GM10248 (cell line): ENCODE measurements around the gene FAM53B.

Experiments
- CTCF ChIA-PET: fragments of 300-600 bp; sonication (Branson Sonifier 250); formaldehyde crosslinking; extraction: SDS; loops from one replicate; lab custom pipeline; 2021; ENCODE audit warnings: antibody characterized with exemption; lab: Yijun Ruan, JAX
- POLR2A ChIA-PET: fragments of 350-650 bp; sonication (Branson Sonifier 250); formaldehyde crosslinking; extraction: SDS; loops from one replicate; lab custom pipeline; 2020; ENCODE audit warnings: antibody characterized with exemption; lab: Yijun Ruan, JAX
- DNase-seq: peaks from one replicate; pipeline ENCODE4 v3.0.0; 2012; ENCODE audit errors: extremely low spot score
- TF ChIP-seq, protein P1 (sequence below): IDR thresholded peaks from 2 replicates; pipeline ENCODE4 v1.5.1; 2012; ENCODE audit warnings: mild to moderate bottlenecking, low read depth; ENCODE audit errors: extremely low read depth, missing control alignments, control extremely low read depth

Gene FAM53B

DNA sequence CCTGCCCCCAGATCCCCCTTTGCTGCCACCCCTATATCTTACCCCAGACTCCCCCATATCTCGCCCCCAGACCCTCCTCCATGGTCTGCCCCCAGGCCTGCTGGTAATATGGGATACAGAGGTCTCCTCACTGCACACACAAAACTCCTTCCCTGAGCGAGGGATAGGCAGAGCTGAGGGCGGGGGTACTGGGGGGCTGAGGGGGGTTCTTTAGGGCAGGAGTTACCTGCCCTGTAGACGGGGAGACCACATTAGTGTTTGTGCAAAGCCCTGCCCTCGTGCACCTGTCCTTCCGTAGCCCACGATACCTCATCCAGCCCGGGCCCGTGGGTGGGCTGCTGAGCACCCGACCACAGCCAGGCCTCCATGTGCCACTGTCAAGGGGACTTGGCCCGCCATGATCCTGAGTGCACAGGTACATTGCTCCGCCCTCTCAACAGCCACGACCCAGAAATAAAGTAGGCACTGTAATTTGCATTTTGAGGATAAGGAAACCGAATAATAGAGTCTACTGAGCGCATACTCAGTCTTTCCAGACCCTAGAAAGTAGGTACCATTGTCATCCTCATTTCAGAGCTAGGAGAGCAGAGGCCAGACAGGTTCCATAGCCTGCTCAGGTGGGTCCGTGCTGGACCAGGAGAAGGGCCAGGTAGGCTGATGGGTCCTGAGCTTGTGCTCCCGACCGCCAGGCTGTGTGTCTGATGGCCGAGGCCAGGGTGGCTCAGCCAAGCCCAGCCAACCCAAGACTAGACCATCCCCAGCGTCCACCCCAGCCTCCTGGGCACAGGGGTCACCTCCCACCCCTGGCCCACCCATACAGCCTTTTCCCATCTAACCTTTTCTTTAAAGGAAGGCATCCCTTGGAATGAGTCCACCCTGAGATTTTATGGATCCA lies 167.4 kb downstream of the FAM53B start:
- DNase-seq = no peak
- CTCF ChIA-PET = no interaction called here
- POLR2A ChIA-PET = no interaction called here
- TF ChIP-seq, protein P1, sequence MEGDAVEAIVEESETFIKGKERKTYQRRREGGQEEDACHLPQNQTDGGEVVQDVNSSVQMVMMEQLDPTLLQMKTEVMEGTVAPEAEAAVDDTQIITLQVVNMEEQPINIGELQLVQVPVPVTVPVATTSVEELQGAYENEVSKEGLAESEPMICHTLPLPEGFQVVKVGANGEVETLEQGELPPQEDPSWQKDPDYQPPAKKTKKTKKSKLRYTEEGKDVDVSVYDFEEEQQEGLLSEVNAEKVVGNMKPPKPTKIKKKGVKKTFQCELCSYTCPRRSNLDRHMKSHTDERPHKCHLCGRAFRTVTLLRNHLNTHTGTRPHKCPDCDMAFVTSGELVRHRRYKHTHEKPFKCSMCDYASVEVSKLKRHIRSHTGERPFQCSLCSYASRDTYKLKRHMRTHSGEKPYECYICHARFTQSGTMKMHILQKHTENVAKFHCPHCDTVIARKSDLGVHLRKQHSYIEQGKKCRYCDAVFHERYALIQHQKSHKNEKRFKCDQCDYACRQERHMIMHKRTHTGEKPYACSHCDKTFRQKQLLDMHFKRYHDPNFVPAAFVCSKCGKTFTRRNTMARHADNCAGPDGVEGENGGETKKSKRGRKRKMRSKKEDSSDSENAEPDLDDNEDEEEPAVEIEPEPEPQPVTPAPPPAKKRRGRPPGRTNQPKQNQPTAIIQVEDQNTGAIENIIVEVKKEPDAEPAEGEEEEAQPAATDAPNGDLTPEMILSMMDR = no peak

DNA sequence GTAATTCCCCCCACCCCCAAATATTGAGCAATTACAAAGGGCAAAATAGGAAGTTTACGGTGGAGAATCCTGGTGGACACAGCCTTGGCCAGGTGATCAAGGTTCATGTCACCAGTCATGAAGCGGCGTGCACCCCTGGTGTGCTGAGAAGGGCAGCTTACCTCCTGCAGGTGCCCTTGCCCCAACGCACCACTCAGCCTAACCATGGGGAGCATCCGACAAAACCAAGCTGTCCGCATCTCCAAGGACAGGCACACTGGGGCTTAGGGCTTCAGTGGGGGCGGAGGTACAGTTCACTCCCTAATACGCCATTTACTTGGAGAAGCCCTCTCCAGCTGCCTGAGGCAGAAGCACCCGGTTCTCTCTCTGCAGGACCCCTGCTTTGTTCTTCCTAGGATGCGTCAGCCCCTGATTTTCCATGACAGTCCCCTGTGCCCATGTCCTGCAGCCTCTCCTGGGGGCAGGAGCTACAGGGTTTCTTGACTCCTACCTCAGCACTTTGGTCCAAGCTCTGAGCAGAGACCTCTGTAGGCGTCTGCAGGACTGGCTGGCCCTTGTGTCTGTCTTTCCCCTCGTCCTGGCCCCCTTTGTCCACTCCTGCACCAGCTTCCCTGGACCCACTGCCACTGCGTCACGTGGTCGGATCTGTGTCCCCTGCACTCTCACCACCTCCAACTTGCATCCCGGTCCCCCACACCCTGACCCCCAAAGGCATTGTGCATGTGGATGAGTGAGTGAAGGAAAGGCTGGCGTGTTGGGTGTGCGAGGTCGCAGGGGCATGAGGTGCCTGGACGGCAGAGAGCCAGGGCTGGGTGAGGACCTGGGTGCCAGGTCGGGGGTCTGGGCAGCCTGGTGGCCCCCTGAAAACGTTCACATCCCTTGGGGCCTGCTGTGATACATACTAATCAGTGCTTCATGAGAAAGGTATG lies 168.8 kb downstream of the FAM53B start:
- no peak for DNase-seq
- CTCF ChIA-PET = no interaction called here
- POLR2A ChIA-PET = no interaction called here
- TF ChIP-seq, protein P1 = no peak

DNA sequence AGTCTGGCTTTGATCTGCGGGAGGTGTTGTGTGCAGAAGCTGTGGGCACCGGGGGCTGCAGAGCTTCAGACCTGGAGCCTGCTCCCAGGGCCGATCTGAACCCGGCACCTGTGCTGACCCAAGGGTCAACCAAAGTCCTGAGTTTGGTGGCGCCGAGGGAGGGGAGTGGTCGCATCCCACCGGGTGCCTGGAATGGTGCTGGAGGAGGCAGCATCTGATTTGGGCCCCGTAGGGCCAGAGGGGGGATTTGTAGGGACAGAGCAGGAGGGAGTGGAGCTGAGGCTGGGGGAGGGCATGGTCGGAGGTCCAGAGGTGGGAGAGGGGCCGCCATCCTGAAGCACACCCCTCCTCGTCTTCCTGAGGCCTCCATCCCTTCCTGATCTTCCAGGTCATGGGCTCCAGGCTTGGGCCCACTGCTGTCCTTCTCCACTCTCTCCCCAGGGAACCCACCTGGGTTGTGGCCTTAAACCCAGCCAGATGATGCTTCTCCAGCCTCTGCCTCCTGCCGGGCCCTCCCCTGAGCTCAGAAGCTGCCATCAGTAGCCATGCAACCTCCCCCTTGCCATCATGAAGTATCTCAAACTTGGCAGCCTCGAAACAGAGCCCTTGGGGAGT lies 169.6 kb downstream of the FAM53B start:
- CTCF ChIA-PET = no interaction called here
- TF ChIP-seq, protein P1 = no peak
- POLR2A ChIA-PET = no interaction called here
- DNase-seq = no peak

DNA sequence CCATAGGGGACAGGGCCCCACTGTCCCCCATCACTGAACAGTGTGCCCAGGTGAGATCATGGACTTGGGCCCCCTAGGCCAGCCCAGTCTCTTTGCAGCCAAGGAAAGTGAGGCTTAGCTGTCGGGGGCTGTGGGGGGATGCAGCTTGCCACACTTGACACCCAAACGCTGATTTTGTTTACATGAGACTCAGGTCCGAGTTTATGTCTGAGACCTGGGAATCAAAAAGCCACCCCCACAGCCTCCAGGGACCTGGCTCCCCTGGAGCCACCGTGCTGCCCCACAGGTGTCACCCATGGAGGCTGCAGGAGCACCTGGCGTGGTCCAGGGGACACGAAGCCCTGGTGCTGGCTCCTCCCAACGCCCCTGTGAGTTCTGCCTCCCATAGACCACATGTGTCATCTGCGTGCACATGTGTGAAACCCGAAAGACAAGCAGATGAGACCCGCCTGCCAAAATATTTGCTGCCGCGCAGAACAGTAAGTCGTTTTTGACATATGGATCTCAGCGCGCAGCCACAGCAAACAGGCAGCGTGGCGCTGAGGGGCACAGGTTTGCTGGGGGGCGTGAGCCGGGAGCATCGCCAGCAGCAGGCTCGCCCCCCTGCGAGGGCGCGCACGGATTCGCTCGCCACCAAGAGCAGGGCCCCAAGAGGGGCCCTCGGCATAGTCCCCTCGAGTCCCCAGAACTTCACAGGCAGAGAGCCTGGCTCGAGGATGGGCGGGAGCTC lies 170.3 kb downstream of the FAM53B start:
- ChIA-PET POLR2A (no interaction called here), CTCF (no interaction called here)
- TF ChIP-seq, protein P1 = no peak
- DNase-seq = no peak

DNA sequence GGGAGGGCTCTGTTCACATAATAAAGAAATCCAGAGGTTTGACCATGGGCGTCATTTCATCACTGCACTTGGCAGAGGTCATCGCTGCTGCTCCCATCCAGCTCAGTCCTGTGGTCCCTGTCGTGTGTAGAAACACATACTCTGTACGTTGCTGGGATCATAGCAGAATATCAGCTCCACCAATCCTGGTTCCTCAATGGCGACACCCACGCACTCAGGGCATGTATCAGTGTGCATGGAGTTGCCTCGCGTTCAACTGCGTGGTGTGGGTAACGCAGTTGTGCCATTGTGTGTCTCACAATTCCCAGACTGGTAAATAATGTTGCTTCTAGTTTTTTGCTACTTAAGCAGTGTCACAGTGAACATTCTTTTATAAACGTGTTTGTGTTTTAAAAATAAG lies 171.4 kb downstream of the FAM53B start:
- no peak for DNase-seq
- TF ChIP-seq, protein P1 = no peak
- POLR2A ChIA-PET = no interaction called here
- CTCF ChIA-PET = no interaction called here

DNA sequence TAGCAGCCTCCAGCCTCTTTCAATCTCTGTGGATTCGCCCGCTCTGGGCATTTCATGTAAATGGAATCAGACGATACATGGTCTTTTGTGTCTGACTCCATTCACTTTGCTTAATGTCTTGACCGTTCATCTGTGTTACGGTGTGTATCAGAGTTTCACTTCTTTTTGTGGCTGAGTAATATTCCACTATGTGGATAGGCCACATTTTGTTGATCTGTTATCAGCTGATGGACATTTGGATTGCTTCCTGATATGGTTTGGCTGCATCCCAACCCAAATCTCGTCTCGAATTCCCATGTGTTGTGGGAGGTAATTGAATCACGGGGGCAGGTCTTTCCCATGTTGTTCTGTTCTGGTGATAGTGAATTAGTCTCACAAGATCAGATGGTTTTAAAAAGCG lies 173.5 kb downstream of the FAM53B start:
- ChIA-PET CTCF (no interaction called here), POLR2A (no interaction called here)
- TF ChIP-seq, protein P1 = no peak
- no peak for DNase-seq
